GM12878 (cell line): ENCODE data around the gene CNIH1. TPM values are rescaled to one million over a fixed set of nuclear protein-coding genes. Genes with fewer than 3 reads are reported as not detected.

Source experiments
- ASH2L ChIP-seq: fragments of 300-600, 200-600 bp; sonication (generic); IDR thresholded peaks from 2 replicates; pipeline ENCODE4 v1.6.1; 2017; ENCODE audit warnings: low read depth, mild to moderate bottlenecking, borderline replicate concordance
- FOXM1 ChIP-seq: IDR thresholded peaks from 2 replicates; pipeline ENCODE4 v1.6.1; 2012; ENCODE audit warnings: low read depth, mild to moderate bottlenecking, inconsistent platforms, low read length, moderate library complexity
- HDGF ChIP-seq: fragments of 450-650 bp; IDR thresholded peaks from 2 replicates; pipeline ENCODE4 v1.6.1; 2016; ENCODE audit warnings: antibody characterized with exemption
- MAX ChIP-seq: IDR thresholded peaks from 2 replicates; pipeline ENCODE4 v1.6.1; 2012; ENCODE audit warnings: low read depth, low read length, improper control_type of control experiment
- NFIC ChIP-seq: IDR thresholded peaks from 2 replicates; pipeline ENCODE4 v1.6.1; 2012; ENCODE audit warnings: low read depth, mild to moderate bottlenecking, inconsistent platforms, low read length, moderate library complexity
- POLR2AphosphoS2 ChIP-seq: IDR thresholded peaks from 2 replicates; pipeline ENCODE4 v1.6.1; 2011; ENCODE audit warnings: low read depth, mild to moderate bottlenecking, low read length, improper control_type of control experiment, moderate library complexity
- RFX5 ChIP-seq: IDR thresholded peaks from 2 replicates; pipeline ENCODE4 v1.6.1; 2011; ENCODE audit warnings: low read depth, low read length, improper control_type of control experiment
- SP1 ChIP-seq: IDR thresholded peaks from one replicate; pipeline ENCODE4 v1.6.1; 2011; ENCODE audit warnings: low read depth, low read length
- SPI1 ChIP-seq: IDR thresholded peaks from 2 replicates; pipeline ENCODE4 v1.6.1; 2011; ENCODE audit warnings: low read depth, mild to moderate bottlenecking, low read length, moderate library complexity, borderline replicate concordance; ENCODE audit not compliant: insufficient read depth
- ZNF24 ChIP-seq: fragments of 450-650 bp; IDR thresholded peaks from 2 replicates; pipeline ENCODE4 v1.6.1; 2017; ENCODE audit warnings: antibody characterized with exemption, mild to moderate bottlenecking
- ZNF592 ChIP-seq: fragments of 450-650 bp; IDR thresholded peaks from 2 replicates; pipeline ENCODE4 v1.6.1; 2017; ENCODE audit warnings: mild to moderate bottlenecking, moderate library complexity
- polyA plus RNA-seq, 11 experiments: library from polyadenylated mRNA; depleted of rRNA in 4 of 11; unstranded in 6 of 11; stranded (reverse) in 5 of 11; fragments of >200 nt; fragmentation: Nextera tagmentation in 4 of 11; fragmentation: Illumina TruSeq in 1 of 11; extraction: Ambion mirVana in 4 of 11; extraction: Trizol in 1 of 11; gene quantifications; 1 replicate in 1 of 11; 2 replicates in 10 of 11; pipeline versions ENCODE4 v1.2.1 to v1.2.3, GENCODE V29; 2011 to 2016; ENCODE audit warnings: inconsistent platforms in 2 of 11, missing spikeins in 2 of 11, low read depth in 1 of 11
- total RNA-seq, 4 experiments: library from RNA; depleted of rRNA in 3 of 4; stranded (reverse); fragments of >200 nt in 3 of 4; fragmentation: Illumina TruSeq in 1 of 4; extraction: Trizol in 1 of 4; gene quantifications; 2 replicates each; pipeline versions ENCODE4 v1.2.1 to v1.2.3, GENCODE V29; 2013 to 2021

Gene CNIH1
- total and polyA plus RNA-seq, 10 of the 15 experiments (the other 5 are each of a cell fraction or from before 2014, with no cell fraction given) = 48.9 to 274 (median 110) TPM

GRCh38 chr14:54483073-54483745 is 42.0 kb upstream of the CNIH1 start (continued):
- TF ChIP-seq RFX5 = no peak
- no peak for TF ChIP-seq HDGF
- TF ChIP-seq ZNF592 = 0 out of 2 replicates have a peak, but pooled peaks have one; percentile 49
- 0 out of 2 replicates have a peak, but pooled peaks have one; percentile 56 for TF ChIP-seq ASH2L
- no peak for TF ChIP-seq FOXM1
- no peak for TF ChIP-seq POLR2AphosphoS2
- TF ChIP-seq NFIC = no peak
- no peak for TF ChIP-seq SP1
- TF ChIP-seq SPI1 = 0 out of 2 replicates have a peak, but pooled peaks have one; percentile 16
- TF ChIP-seq MAX = no peak
- no peak for TF ChIP-seq ZNF24
